OCI-LY3 (cell line): ENCODE results near the gene TTLL5.

Experiments used
- H2AFZ ChIP-seq: fragments of 200-600, 300-600 bp; shearing (Covaris generic); 2 replicates; pipeline ENCODE4 v1.6.0; 2014; ENCODE audit warnings: antibody characterized with exemption, low read depth, low read length
- H3K27ac ChIP-seq: fragments of 200-600, 300-600 bp; sonication (generic); 2 replicates; pipeline ENCODE4 v1.5.1; 2014; ENCODE audit warnings: mild to moderate bottlenecking, low read length, moderate library complexity, mixed read lengths
- H3K27me3 ChIP-seq: fragments of 200-600, 300-600 bp; sonication (generic); 2 replicates; pipeline ENCODE4 v1.6.1; 2014; ENCODE audit warnings: low read depth, low read length, mixed read lengths
- H3K36me3 ChIP-seq: fragments of 200-600, 300-600 bp; sonication (generic); replicated peaks from 2 replicates; pipeline ENCODE3; 2014; ENCODE audit warnings: low read depth, low read length, mixed read lengths
- H3K4me1 ChIP-seq: fragments of 300-600, 200-600 bp; sonication (generic); 2 replicates; pipeline ENCODE4 v1.6.1; 2014; ENCODE audit warnings: low read length, mixed read lengths
- H3K4me2 ChIP-seq: fragments of 200-600, 300-600 bp; sonication (generic); 2 replicates; pipeline ENCODE4 v1.6.1; 2014; ENCODE audit warnings: low read length, mixed read lengths
- H3K4me3 ChIP-seq: fragments of 300-600, 200-600 bp; sonication (generic); 2 replicates; pipeline ENCODE4 v1.5.1; 2014; ENCODE audit warnings: antibody characterized with exemption, mild to moderate bottlenecking, low read length, moderate library complexity
- H3K79me2 ChIP-seq: fragments of 300-600, 200-600 bp; shearing (Covaris generic); 2 replicates; pipeline ENCODE4 v1.6.1; 2014; ENCODE audit warnings: mild to moderate bottlenecking, low read length, mixed read lengths
- H3K9ac ChIP-seq: fragments of 300-600, 200-600 bp; shearing (Covaris generic); 2 replicates; pipeline ENCODE4 v1.6.0; 2014; ENCODE audit warnings: mild to moderate bottlenecking, low read length, moderate library complexity
- H3K9me3 ChIP-seq: fragments of 200-600, 300-600 bp; shearing (Covaris generic); 2 replicates; pipeline ENCODE4 v1.6.1; 2014; ENCODE audit warnings: low read length, mixed read lengths; ENCODE audit not compliant: insufficient read depth
- H4K20me1 ChIP-seq: fragments of 200-600, 300-600 bp; sonication (generic); 2 replicates; pipeline ENCODE4 v1.6.1; 2016; ENCODE audit warnings: low read length, mixed read lengths; ENCODE audit not compliant: insufficient read depth
- CTCF ChIP-seq: fragments of 200-600, 300-600 bp; sonication (generic); IDR thresholded peaks from 2 replicates; pipeline ENCODE4 v1.5.1; 2014; ENCODE audit warnings: antibody characterized with exemption, low read length, low read depth
- EZH2phosphoT487 ChIP-seq: fragments of 200-600 bp; shearing (Covaris generic); IDR thresholded peaks from 2 replicates; pipeline ENCODE4 v1.6.1; 2018; ENCODE audit warnings: antibody characterized with exemption, mixed run types, low read depth

TTLL5 gene

GRCh38 chr14:75627406-75627805 lies 33.6 kb upstream of the TTLL5 start:
- Histone ChIP-seq H3K79me2 (no peaks in the 10 kb centered on the region), H3K9ac (no peak overlapping the region), H3K9me3 (no peaks in the 10 kb centered on the region), H3K27me3 (no peaks in the 10 kb centered on the region), H3K27ac (no peak overlapping the region), H4K20me1 (no peaks in the 10 kb centered on the region), H3K4me2 (no peak overlapping the region), H3K4me3 (no peak overlapping the region), H3K4me1 (peaks cover 17% of the 10 kb centered on the region), H3K36me3 (peaks cover 3% of the 10 kb centered on the region), H2AFZ (no peak overlapping the region)
- TF ChIP-seq CTCF (no peak), EZH2phosphoT487 (no peak)

- TF ChIP-seq EZH2phosphoT487 (no peak), CTCF (no peak)
- H3K4me2 ChIP-seq = no peak overlapping the region
- peaks cover 9% of the 10 kb centered on the region for H3K4me1 ChIP-seq
- H3K9me3 ChIP-seq = no peaks in the 10 kb centered on the region
- H3K4me3 ChIP-seq = no peak overlapping the region
- no peak overlapping the region for H3K27ac ChIP-seq
- H2AFZ ChIP-seq = no peak overlapping the region
- no peaks in the 10 kb centered on the region for H3K79me2 ChIP-seq
- H4K20me1 ChIP-seq = no peaks in the 10 kb centered on the region
- H3K9ac ChIP-seq = no peak overlapping the region
- peaks cover 3% of the 10 kb centered on the region for H3K36me3 ChIP-seq
- H3K27me3 ChIP-seq = no peaks in the 10 kb centered on the region
Measured at GRCh38 chr14:75628816-75629215, 32.2 kb upstream of the TTLL5 start.

- Histone ChIP-seq H3K4me3 (no peak overlapping the region), H3K4me1 (no peaks in the 10 kb centered on the region), H3K36me3 (no peaks in the 10 kb centered on the region), H3K9ac (no peak overlapping the region), H3K79me2 (no peaks in the 10 kb centered on the region), H3K9me3 (no peaks in the 10 kb centered on the region), H3K27me3 (no peaks in the 10 kb centered on the region), H2AFZ (no peak overlapping the region), H4K20me1 (no peaks in the 10 kb centered on the region), H3K4me2 (no peak overlapping the region), H3K27ac (no peak overlapping the region)
- no peak for TF ChIP-seq EZH2phosphoT487
- no peak for TF ChIP-seq CTCF
Measured at GRCh38 chr14:75630695-75631452, 30.2 kb upstream of the TTLL5 start.

- H3K4me2 ChIP-seq = no peak overlapping the region
- no peak for TF ChIP-seq CTCF
- no peak for TF ChIP-seq EZH2phosphoT487
- H2AFZ ChIP-seq = no peak overlapping the region
- H3K27ac ChIP-seq = no peak overlapping the region
- no peaks in the 10 kb centered on the region for H3K4me1 ChIP-seq
- no peaks in the 10 kb centered on the region for H3K9me3 ChIP-seq
- H3K4me3 ChIP-seq = no peak overlapping the region
- H4K20me1 ChIP-seq = no peaks in the 10 kb centered on the region
- H3K9ac ChIP-seq = no peak overlapping the region
- H3K79me2 ChIP-seq = no peaks in the 10 kb centered on the region
- H3K27me3 ChIP-seq = no peaks in the 10 kb centered on the region
- H3K36me3 ChIP-seq = no peaks in the 10 kb centered on the region
Measured at GRCh38 chr14:75631453-75631831, 29.6 kb upstream of the TTLL5 start.
